ENCODE results near the gene KSR1. TPM values are rescaled to one million over a fixed set of nuclear protein-coding genes. Genes with fewer than 3 reads are reported as not detected.
A peak's percentile ranks its signal among the peaks of the same experiment; 100 is the strongest.

KSR1 gene
- total RNA-seq, 2 experiments from 2014 or later = 53.9 to 58.2 TPM

- Mint-ChIP-seq H3K9me3 (no peaks in the 10 kb centered on the region), H3K4me1 (ENCODE audit: low read depth) (peaks cover 12% of the 10 kb centered on the region), H3K27me3 (no peaks in the 10 kb centered on the region), H3K27ac (no peak overlapping the region), H3K4me3 (no peak overlapping the region), H3K36me3 (ENCODE audit: low read depth) (peaks cover 20% of the 10 kb centered on the region)
- ChIA-PET POLR2A (interaction anchor here (1.2 kb wide), 1 partner anchor 140 kb away, joined by 4 read pairs; no protein-coding TSS in a partner anchor), CTCF (interaction anchor here (0.8 to 11.1 kb wide), 10 partner anchors 19 to 360 kb away, joined by 3 to 161 read pairs (median 32); partner anchors contain the start of gene KSR1)
- TF ChIP-seq, protein P1, sequence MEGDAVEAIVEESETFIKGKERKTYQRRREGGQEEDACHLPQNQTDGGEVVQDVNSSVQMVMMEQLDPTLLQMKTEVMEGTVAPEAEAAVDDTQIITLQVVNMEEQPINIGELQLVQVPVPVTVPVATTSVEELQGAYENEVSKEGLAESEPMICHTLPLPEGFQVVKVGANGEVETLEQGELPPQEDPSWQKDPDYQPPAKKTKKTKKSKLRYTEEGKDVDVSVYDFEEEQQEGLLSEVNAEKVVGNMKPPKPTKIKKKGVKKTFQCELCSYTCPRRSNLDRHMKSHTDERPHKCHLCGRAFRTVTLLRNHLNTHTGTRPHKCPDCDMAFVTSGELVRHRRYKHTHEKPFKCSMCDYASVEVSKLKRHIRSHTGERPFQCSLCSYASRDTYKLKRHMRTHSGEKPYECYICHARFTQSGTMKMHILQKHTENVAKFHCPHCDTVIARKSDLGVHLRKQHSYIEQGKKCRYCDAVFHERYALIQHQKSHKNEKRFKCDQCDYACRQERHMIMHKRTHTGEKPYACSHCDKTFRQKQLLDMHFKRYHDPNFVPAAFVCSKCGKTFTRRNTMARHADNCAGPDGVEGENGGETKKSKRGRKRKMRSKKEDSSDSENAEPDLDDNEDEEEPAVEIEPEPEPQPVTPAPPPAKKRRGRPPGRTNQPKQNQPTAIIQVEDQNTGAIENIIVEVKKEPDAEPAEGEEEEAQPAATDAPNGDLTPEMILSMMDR (IDR thresholded peaks at IDR 0.05) = no peak
- ATAC-seq (no peak), DNase-seq (no peak)
- intact Hi-C loops (cut with micrococcal nuclease) = loop anchor here (5.0 kb wide), 2 partner anchors 141 to 216 kb away; partner anchors contain the start of gene KSR1
Measured at GRCh38 chr17:27597783-27598320, 141.6 kb downstream of the KSR1 start.

GRCh38 chr17:27598337-27599050, 142.2 kb downstream of the KSR1 start:
- DNase-seq = no peak
- Mint-ChIP-seq H3K4me3 (no peak overlapping the region), H3K36me3 (ENCODE audit: low read depth) (peaks cover 20% of the 10 kb centered on the region), H3K27me3 (no peaks in the 10 kb centered on the region), H3K27ac (no peak overlapping the region), H3K4me1 (ENCODE audit: low read depth) (peaks cover 15% of the 10 kb centered on the region), H3K9me3 (no peaks in the 10 kb centered on the region)
- TF ChIP-seq, protein P1 (IDR thresholded peaks at IDR 0.05) = no peak
- ChIA-PET POLR2A (interaction anchor here (0.7 to 1.3 kb wide), 2 partner anchors 54 to 127 kb away, joined by 3 to 4 read pairs; no protein-coding TSS in a partner anchor), CTCF (interaction anchor here (0.8 to 11.1 kb wide), 20 partner anchors 9 to 361 kb away, joined by 3 to 161 read pairs (median 20); partner anchors contain the start of gene KSR1)
- intact Hi-C loops (cut with micrococcal nuclease) = loop anchor here (5.0 kb wide), 2 partner anchors 141 to 216 kb away; partner anchors contain the start of gene KSR1
- ATAC-seq = no peak

- H3K4me1 Mint-ChIP-seq (ENCODE audit: low read depth) = peaks cover 8% of the 10 kb centered on the region
- ATAC-seq (no peak), DNase-seq (no peak)
- ChIA-PET CTCF (interaction anchor here (0.8 to 11.1 kb wide), 43 partner anchors 9 to 363 kb away, joined by 3 to 161 read pairs (median 8); partner anchors contain the start of genes KSR1 and LYRM9), POLR2A (no interaction called here)
- H3K27ac Mint-ChIP-seq = no peak overlapping the region
- no peaks in the 10 kb centered on the region for H3K9me3 Mint-ChIP-seq
- H3K4me3 Mint-ChIP-seq = no peak overlapping the region
- H3K36me3 Mint-ChIP-seq (ENCODE audit: low read depth) = peaks cover 29% of the 10 kb centered on the region
- TF ChIP-seq, protein P1 (IDR thresholded peaks at IDR 0.05) = no peak
- intact Hi-C loops (cut with micrococcal nuclease) = loop anchor here (2.0 to 10.0 kb wide), 4 partner anchors 52 to 366 kb away; no protein-coding TSS in a partner anchor
- no peaks in the 10 kb centered on the region for H3K27me3 Mint-ChIP-seq
Measured at GRCh38 chr17:27600471-27600870, 144.2 kb downstream of the KSR1 start.

DNA sequence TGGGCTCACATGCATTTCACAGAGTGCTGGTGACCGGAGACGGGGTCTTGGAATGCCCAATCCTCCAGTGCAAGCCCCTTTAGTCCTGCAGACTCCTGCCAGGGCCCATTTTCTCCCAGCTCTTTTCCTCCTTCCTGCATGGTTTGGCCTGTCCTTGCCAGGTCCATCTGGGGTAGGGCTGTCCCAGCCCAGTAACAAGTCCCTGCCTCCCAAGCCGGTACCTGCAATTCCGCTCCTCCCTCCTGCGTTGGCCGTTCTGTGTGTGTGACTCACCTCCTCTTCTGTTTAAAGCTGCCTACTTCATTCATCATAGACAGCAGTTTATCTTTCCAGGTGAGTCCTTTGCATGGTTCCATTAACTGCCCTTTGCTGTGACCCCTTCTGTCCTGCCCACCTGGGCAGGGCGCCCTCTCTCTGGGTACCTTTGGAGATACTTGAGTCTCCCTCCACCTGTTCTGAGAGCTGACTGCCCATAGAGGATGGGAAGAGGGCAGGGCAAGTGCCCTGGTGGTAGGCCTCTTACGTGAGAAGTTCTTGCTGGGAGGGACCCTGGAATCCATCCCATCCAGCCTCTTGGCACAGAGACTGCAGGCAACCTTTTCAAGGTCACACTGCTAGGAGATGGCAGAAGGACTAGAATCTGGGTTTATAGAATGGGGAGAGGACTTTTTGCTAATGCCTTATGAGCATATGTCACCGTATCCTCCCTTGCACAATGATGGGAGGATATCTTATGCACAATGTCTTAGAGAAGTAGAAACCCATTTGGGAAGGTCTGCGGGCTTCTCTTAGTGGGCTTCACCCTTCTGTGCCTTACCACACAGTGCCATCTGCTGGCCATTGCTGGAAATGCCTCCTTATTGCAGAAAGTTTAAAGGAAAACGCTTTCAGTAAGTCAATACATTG, 145.1 kb downstream of the KSR1 start:
- Mint-ChIP-seq H3K4me3 (no peak overlapping the region), H3K9me3 (no peaks in the 10 kb centered on the region), H3K36me3 (ENCODE audit: low read depth) (peaks cover 33% of the 10 kb centered on the region), H3K27me3 (no peaks in the 10 kb centered on the region), H3K27ac (no peak overlapping the region), H3K4me1 (ENCODE audit: low read depth) (peaks cover 5% of the 10 kb centered on the region)
- intact Hi-C loops (cut with micrococcal nuclease) = loop anchor here (2.0 to 10.0 kb wide), 4 partner anchors 51 to 367 kb away; no protein-coding TSS in a partner anchor
- ATAC-seq (peak; percentile 53), DNase-seq (peak; percentile 89)
- ChIA-PET CTCF (interaction anchor here (0.9 to 11.1 kb wide), 40 partner anchors 9 to 364 kb away, joined by 3 to 161 read pairs (median 11); partner anchors contain the start of genes KSR1, LGALS9 and LYRM9), POLR2A (interaction anchor here (1.2 kb wide), 1 partner anchor 121 kb away, joined by 3 read pairs; no protein-coding TSS in a partner anchor)
- TF ChIP-seq, protein P1 (IDR thresholded peaks at IDR 0.05) = peak; percentile 85
